PC-9 (cell line): ENCODE data around the gene TMEM238. TPM values are rescaled to one million over a fixed set of nuclear protein-coding genes. Genes with fewer than 3 reads are reported as not detected.

Source experiments
- BruUV-seq: library from RNA; stranded (reverse); fragments of 400-500 nt; replicated peaks from 2 replicates; lab custom pipeline; 2021; lab: Mats Ljungman, UMichigan
- CTCF ChIA-PET: fragments of 300-600 bp; sonication (Branson Sonifier 250); formaldehyde crosslinking; loops from one replicate; lab custom pipeline; 2022; ENCODE audit warnings: antibody characterized with exemption; lab: Charles Lee
- POLR2A ChIA-PET: fragments of 300-600 bp; sonication (Branson Sonifier 250); formaldehyde crosslinking; loops from one replicate; lab custom pipeline; 2022; ENCODE audit warnings: antibody characterized with exemption; ENCODE audit not compliant: unreplicated experiment; lab: Charles Lee
- DNase-seq, 2 experiments: peaks; one replicate each; pipeline versions ENCODE4 v3.0.0 to v3.0.0-alpha.2; 2015 to 2022; ENCODE audit warnings: mixed read lengths in 1 of 2
- H2AFZ ChIP-seq: fragments of 200-600 bp; sonication (generic); 2 replicates; pipeline ENCODE4 v1.8.1; 2017; ENCODE audit warnings: antibody characterized with exemption
- H3F3A ChIP-seq: fragments of 200-600 bp; sonication (generic); 2 replicates; pipeline ENCODE4 v1.8.1; 2017; ENCODE audit warnings: antibody characterized with exemption, mild to moderate bottlenecking, low read depth; ENCODE audit not compliant: insufficient read depth
- H3K27ac ChIP-seq: fragments of 200-600 bp; sonication (generic); 2 replicates; pipeline ENCODE4 v1.6.1; 2016; ENCODE audit warnings: mixed run types
- H3K27me3 ChIP-seq: fragments of 200-600 bp; sonication (generic); 2 replicates; pipeline ENCODE4 v1.6.1; 2016; ENCODE audit warnings: low read depth, mixed run types; ENCODE audit not compliant: insufficient read depth
- H3K36me3 ChIP-seq: fragments of 200-600 bp; sonication (generic); 2 replicates; pipeline ENCODE4 v1.6.1; 2016; ENCODE audit warnings: low read depth, mixed run types
- H3K4me1 ChIP-seq: fragments of 200-600 bp; sonication (generic); replicated peaks from 2 replicates; pipeline ENCODE4 v1.6.1; 2016; ENCODE audit warnings: mixed run types; ENCODE audit not compliant: insufficient read depth
- H3K4me2 ChIP-seq: fragments of 200-600 bp; sonication (generic); 2 replicates; pipeline ENCODE4 v1.6.1; 2017; ENCODE audit warnings: mixed run types
- H3K4me3 ChIP-seq: fragments of 200-600 bp; sonication (generic); 2 replicates; pipeline ENCODE4 v1.6.1; 2016; ENCODE audit warnings: mixed run types
- H3K79me2 ChIP-seq: fragments of 200-600 bp; sonication (generic); 2 replicates; pipeline ENCODE4 v1.6.1; 2017; ENCODE audit warnings: low read depth, mixed run types
- H3K9me2 ChIP-seq: fragments of 200-600 bp; sonication (generic); 2 replicates; pipeline ENCODE4 v1.8.1; 2017; ENCODE audit warnings: mild to moderate bottlenecking; ENCODE audit not compliant: insufficient read depth
- H3K9me3 ChIP-seq: fragments of 200-600 bp; sonication (generic); 2 replicates; pipeline ENCODE4 v1.8.1; 2016; ENCODE audit warnings: low read depth; ENCODE audit not compliant: insufficient read depth
- H4K20me1 ChIP-seq: fragments of 200-600 bp; sonication (generic); 2 replicates; pipeline ENCODE4 v1.8.1; 2017; ENCODE audit not compliant: insufficient read depth
- EZH2 ChIP-seq: fragments of 200-600 bp; sonication (generic); IDR thresholded peaks from 2 replicates; pipeline ENCODE4 v1.8.0; 2017; ENCODE audit warnings: antibody characterized with exemption, low read depth
- intact Hi-C: fragments of 100-400 bp; cut with micrococcal nuclease; formaldehyde crosslinking; loops from one replicate; pipeline ENCODE4 v1.10.0; 2022; ENCODE audit not compliant: unreplicated experiment
- total RNA-seq: library from RNA; stranded (reverse); gene quantifications from 2 replicates; pipeline ENCODE4 v1.2.3, GENCODE V29; 2021
- TF ChIP-seq, protein P1 (sequence below): fragments of 200-600 bp; sonication (generic); conservative IDR thresholded peaks from 2 replicates; pipeline ENCODE4 v1.6.1; 2017; ENCODE audit warnings: mixed run types, antibody characterized with exemption, mild to moderate bottlenecking, moderate library complexity

Gene TMEM238
- total RNA-seq, 1 experiment from 2014 or later: 40.4 TPM

DNA sequence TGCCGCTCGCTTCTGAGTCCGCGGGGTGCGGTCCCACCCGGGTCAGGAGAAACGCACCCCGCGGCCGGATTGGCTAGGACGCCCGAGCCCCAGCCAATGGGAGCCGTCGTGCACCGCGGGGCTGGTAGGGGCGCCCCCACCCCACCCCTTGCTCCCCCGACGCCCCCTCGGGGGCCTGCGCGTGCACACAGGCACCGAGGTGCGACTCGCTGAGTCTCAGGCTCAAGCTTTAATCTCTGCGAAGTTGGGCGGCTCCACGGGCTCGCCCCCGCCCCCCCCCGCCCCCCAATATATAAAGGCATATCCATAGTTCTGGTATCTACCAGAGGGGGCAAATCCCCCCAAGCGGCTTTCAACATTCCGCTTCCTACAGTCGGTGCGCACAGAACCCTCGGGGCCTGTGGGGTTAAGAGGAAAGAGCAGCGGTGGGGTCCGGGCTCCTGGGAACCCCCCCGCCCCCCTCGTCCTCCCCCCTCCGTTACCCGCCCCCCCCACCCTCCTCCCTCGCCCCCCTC is 29.3 kb downstream of the TMEM238 start, which contains the start of gene COX6B2:
Gene COX6B2, minus strand, starts transcription at position 22 of the 515 bp plus-strand sequence. CDS start 198 bp downstream, outside the sequence.
- Histone ChIP-seq H4K20me1 (no peaks in the 10 kb centered on the region), H3K4me1 (peaks cover 45% of the 10 kb centered on the region), H2AFZ (peak within 1 kb of the TSS; percentile 76), H3K9me3 (no peaks in the 10 kb centered on the region), H3K27me3 (peaks cover 5% of the 10 kb centered on the region), H3K27ac (no peak within 1 kb of the TSS), H3K9me2 (no peaks in the 10 kb centered on the region), H3K79me2 (no peaks in the 10 kb centered on the region), H3K36me3 (no peaks in the 10 kb centered on the region), H3K4me2 (peak within 1 kb of the TSS; percentile 89), H3F3A (peaks cover 36% of the 10 kb centered on the region), H3K4me3 (peak within 1 kb of the TSS; percentile 72)
- DNase-seq: no peak
- no peak for TF ChIP-seq EZH2
- TF ChIP-seq, protein P1, sequence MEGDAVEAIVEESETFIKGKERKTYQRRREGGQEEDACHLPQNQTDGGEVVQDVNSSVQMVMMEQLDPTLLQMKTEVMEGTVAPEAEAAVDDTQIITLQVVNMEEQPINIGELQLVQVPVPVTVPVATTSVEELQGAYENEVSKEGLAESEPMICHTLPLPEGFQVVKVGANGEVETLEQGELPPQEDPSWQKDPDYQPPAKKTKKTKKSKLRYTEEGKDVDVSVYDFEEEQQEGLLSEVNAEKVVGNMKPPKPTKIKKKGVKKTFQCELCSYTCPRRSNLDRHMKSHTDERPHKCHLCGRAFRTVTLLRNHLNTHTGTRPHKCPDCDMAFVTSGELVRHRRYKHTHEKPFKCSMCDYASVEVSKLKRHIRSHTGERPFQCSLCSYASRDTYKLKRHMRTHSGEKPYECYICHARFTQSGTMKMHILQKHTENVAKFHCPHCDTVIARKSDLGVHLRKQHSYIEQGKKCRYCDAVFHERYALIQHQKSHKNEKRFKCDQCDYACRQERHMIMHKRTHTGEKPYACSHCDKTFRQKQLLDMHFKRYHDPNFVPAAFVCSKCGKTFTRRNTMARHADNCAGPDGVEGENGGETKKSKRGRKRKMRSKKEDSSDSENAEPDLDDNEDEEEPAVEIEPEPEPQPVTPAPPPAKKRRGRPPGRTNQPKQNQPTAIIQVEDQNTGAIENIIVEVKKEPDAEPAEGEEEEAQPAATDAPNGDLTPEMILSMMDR: no peak
- no TSS peak for BruUV-seq
- ChIA-PET POLR2A (no interaction called here), CTCF (interaction anchor here (0.6 to 0.7 kb wide), 2 partner anchors 9 to 176 kb away, joined by 3 to 4 read pairs; no protein-coding TSS in a partner anchor)
- intact Hi-C loops: no loop called here

DNA sequence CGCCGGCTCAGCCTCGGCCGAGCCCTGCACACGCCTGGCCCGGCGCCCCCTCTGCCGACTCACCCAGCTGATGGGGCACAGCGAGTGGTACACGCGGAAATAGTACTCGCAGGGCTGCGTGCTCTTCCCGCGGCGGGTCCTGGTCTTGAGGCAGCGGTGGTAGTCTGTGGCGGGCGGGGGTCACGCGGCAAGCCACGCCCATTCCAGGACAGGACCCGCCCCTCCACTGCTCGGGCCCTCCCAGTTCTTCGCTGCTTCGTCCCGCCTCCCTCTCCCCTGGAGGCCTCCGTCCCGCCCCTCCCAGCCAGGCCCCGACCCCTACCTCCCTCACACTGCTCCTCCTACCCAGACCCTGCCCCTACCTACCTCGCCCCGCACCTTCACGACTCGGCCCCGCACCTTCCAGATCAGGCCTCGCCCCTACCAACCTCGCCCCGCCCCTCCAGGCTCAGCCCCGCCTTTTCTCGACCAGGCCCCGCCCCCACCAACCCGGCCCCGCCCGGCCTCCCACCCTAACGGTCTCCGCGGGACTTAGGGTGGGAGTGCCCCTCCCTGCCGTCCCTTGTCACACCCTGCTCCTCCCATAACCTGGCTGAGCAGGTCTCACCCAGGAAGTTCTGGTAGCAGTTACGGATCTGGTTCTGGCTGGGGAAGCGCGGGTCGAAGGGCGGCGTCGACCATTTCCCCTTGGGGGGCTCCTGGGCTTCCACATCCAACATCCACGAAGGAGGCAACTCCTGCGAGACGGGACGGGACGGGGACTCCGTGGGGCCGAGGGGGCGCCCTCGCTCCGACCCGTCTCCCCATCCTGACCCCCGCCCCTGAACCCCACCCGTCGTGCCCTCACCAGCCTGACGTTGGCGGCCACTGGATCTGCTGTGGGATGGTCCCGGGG is 30.0 kb downstream of the TMEM238 start:
- Histone ChIP-seq H3K79me2 (no peaks in the 10 kb centered on the region), H3F3A (peaks cover 36% of the 10 kb centered on the region), H2AFZ (peak overlapping the region; percentile 76), H3K4me2 (peak overlapping the region; percentile 89), H4K20me1 (no peaks in the 10 kb centered on the region), H3K9me3 (no peaks in the 10 kb centered on the region), H3K9me2 (no peaks in the 10 kb centered on the region), H3K4me1 (peaks cover 47% of the 10 kb centered on the region), H3K4me3 (peak overlapping the region; percentile 72), H3K36me3 (no peaks in the 10 kb centered on the region), H3K27ac (no peak overlapping the region), H3K27me3 (peaks cover 5% of the 10 kb centered on the region)
- DNase-seq: peak; percentile 52 to 85
- CTCF ChIA-PET: interaction anchor here (0.6 to 0.9 kb wide), 3 partner anchors 9 to 176 kb away, joined by 3 to 4 read pairs (median 4); no protein-coding TSS in a partner anchor
- TF ChIP-seq EZH2: no peak
- TF ChIP-seq, protein P1: no peak
- no TSS peak for BruUV-seq
- intact Hi-C loops: no loop called here
- POLR2A ChIA-PET: interaction anchor here (1.2 kb wide), 1 partner anchor 15 kb away, joined by 7 read pairs; the partner anchor contains the start of gene KMT5C

DNA sequence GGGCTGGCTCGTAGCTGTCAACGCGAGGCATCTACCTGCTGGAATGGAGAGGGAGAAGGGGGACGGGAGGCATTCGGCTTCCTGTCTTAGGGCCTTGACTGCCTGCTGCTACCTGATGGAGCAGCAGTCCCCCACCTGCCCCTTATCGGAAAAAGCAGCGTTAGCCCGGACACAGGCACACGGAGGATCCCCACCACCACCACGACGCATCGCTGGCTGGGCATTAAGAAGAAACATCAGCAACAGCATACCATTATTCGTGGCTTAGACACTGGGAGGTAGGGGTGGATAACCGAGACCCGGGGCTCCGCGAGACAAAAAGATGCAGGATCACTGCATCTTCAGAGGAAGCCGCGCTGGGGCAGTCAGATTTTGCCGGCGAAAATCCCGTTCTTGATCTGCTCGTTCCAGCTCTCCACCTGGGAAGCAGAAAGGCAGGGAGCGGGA is 30.7 kb downstream of the TMEM238 start:
- CTCF ChIA-PET: interaction anchor here (0.9 kb wide), 1 partner anchor 52 kb away, joined by 4 read pairs; no protein-coding TSS in a partner anchor
- H3K9me3 ChIP-seq: no peaks in the 10 kb centered on the region
- no peaks in the 10 kb centered on the region for H3K36me3 ChIP-seq
- H3K9me2 ChIP-seq: no peaks in the 10 kb centered on the region
- peak overlapping the region; percentile 76 for H2AFZ ChIP-seq
- intact Hi-C loops: no loop called here
- no peak overlapping the region for H3K27ac ChIP-seq
- DNase-seq: no peak
- peaks cover 5% of the 10 kb centered on the region for H3K27me3 ChIP-seq
- TF ChIP-seq EZH2: no peak
- TF ChIP-seq, protein P1: no peak
- no peaks in the 10 kb centered on the region for H3K79me2 ChIP-seq
- H3K4me2 ChIP-seq: peak overlapping the region; percentile 89
- TSS peak; percentile 47 for BruUV-seq
- peak overlapping the region; percentile 72 for H3K4me3 ChIP-seq
- peaks cover 47% of the 10 kb centered on the region for H3K4me1 ChIP-seq
- no peaks in the 10 kb centered on the region for H4K20me1 ChIP-seq
- POLR2A ChIA-PET: interaction anchor here (0.6 to 1.2 kb wide), 2 partner anchors 14 to 73 kb away, joined by 3 to 7 read pairs; partner anchors contain the start of genes HSPBP1 and KMT5C
- peaks cover 36% of the 10 kb centered on the region for H3F3A ChIP-seq
